ENCODE data around the gene PRM2. TPM values are rescaled to one million over a fixed set of nuclear protein-coding genes. Genes with fewer than 3 reads are reported as not detected.

PRM2 gene
- total and polyA plus RNA-seq, 3 experiments from 2014 or later = not detected

GRCh38 chr16:11274964-11275363 is 1.3 kb downstream of the PRM2 start:
- DNase-seq = no peak
- no peaks in the 10 kb centered on the region for H3K36me3 Mint-ChIP-seq
- no peaks in the 10 kb centered on the region for H3K9me3 Mint-ChIP-seq
- Histone ChIP-seq H3K4me1 (ENCODE audit: insufficient read depth, low read length) (no peaks in the 10 kb centered on the region), H3K27me3 (ENCODE audit: insufficient read depth, low read length, poor library complexity, severe bottlenecking) (no peaks in the 10 kb centered on the region), H3K9me3 (ENCODE audit: low read length) (no peaks in the 10 kb centered on the region), H3K4me3 (ENCODE audit: low read length) (no peak overlapping the region), H3K36me3 (ENCODE audit: insufficient read depth, low read length) (no peaks in the 10 kb centered on the region), H3K27ac (ENCODE audit: low read depth, low read length) (no peak overlapping the region)
- H3K4me1 Mint-ChIP-seq = no peaks in the 10 kb centered on the region
- POLR2A ChIA-PET = no interaction called here
- peaks cover 5 to 6% of the 10 kb centered on the region in 2 donors for H3K27me3 Mint-ChIP-seq
- CTCF ChIA-PET = no interaction called here
- H3K27ac Mint-ChIP-seq = no peak overlapping the region
- no peak overlapping the region for H3K4me3 Mint-ChIP-seq

GRCh38 chr16:11273721-11274324 is 2.5 kb downstream of the PRM2 start:
- Histone ChIP-seq H3K9me3 (ENCODE audit: low read length) (no peaks in the 10 kb centered on the region), H3K36me3 (ENCODE audit: insufficient read depth, low read length) (no peaks in the 10 kb centered on the region), H3K27ac (ENCODE audit: low read depth, low read length) (no peak overlapping the region), H3K4me3 (ENCODE audit: low read length) (no peak overlapping the region), H3K27me3 (ENCODE audit: insufficient read depth, low read length, poor library complexity, severe bottlenecking) (no peaks in the 10 kb centered on the region), H3K4me1 (ENCODE audit: insufficient read depth, low read length) (no peaks in the 10 kb centered on the region)
- Mint-ChIP-seq H3K4me3 (no peak overlapping the region), H3K4me1 (no peaks in the 10 kb centered on the region), H3K27me3 (peaks cover 5 to 6% of the 10 kb centered on the region in 2 donors), H3K27ac (peak overlapping the region in 1 of 8 donors; percentile 29), H3K36me3 (no peaks in the 10 kb centered on the region), H3K9me3 (no peaks in the 10 kb centered on the region)
- ChIA-PET CTCF (interaction anchor here (1.1 to 1.2 kb wide), 2 partner anchors 15 to 18 kb away, joined by 3 to 4 read pairs; partner anchors contain the start of gene SOCS1), POLR2A (no interaction called here)
- DNase-seq = no peak

GRCh38 chr16:11272921-11273720 is 3.2 kb downstream of the PRM2 start, which contains the start of gene PRM3:
TSS of gene PRM3 (minus strand) at chr16:11273629. CDS start at chr16:11273595, 34 bp downstream.
- peak within 1 kb of the TSS in 1 of 8 donors; percentile 29 for H3K27ac Mint-ChIP-seq
- no peak for DNase-seq
- Histone ChIP-seq H3K36me3 (ENCODE audit: insufficient read depth, low read length) (no peaks in the 10 kb centered on the region), H3K9me3 (ENCODE audit: low read length) (no peaks in the 10 kb centered on the region), H3K27me3 (ENCODE audit: insufficient read depth, low read length, poor library complexity, severe bottlenecking) (no peaks in the 10 kb centered on the region), H3K4me1 (ENCODE audit: insufficient read depth, low read length) (no peaks in the 10 kb centered on the region), H3K4me3 (ENCODE audit: low read length) (no peak within 1 kb of the TSS), H3K27ac (ENCODE audit: low read depth, low read length) (no peak within 1 kb of the TSS)
- CTCF ChIA-PET = interaction anchor here (1.1 to 1.6 kb wide), 4 partner anchors 11 to 309 kb away, joined by 3 to 6 read pairs (median 4); partner anchors contain the start of gene SOCS1
- H3K27me3 Mint-ChIP-seq = peaks cover 5 to 6% of the 10 kb centered on the region in 2 donors
- H3K4me1 Mint-ChIP-seq = no peaks in the 10 kb centered on the region
- POLR2A ChIA-PET = no interaction called here
- no peaks in the 10 kb centered on the region for H3K36me3 Mint-ChIP-seq
- no peaks in the 10 kb centered on the region for H3K9me3 Mint-ChIP-seq
- H3K4me3 Mint-ChIP-seq = no peak within 1 kb of the TSS

GRCh38 chr16:11272484-11272883 is 3.8 kb downstream of the PRM2 start:
- Histone ChIP-seq H3K36me3 (ENCODE audit: insufficient read depth, low read length) (no peaks in the 10 kb centered on the region), H3K9me3 (ENCODE audit: low read length) (no peaks in the 10 kb centered on the region), H3K27ac (ENCODE audit: low read depth, low read length) (no peak overlapping the region), H3K4me1 (ENCODE audit: insufficient read depth, low read length) (no peaks in the 10 kb centered on the region), H3K4me3 (ENCODE audit: low read length) (no peak overlapping the region), H3K27me3 (ENCODE audit: insufficient read depth, low read length, poor library complexity, severe bottlenecking) (no peaks in the 10 kb centered on the region)
- no peak overlapping the region for H3K4me3 Mint-ChIP-seq
- ChIA-PET POLR2A (no interaction called here), CTCF (interaction anchor here (1.4 to 1.6 kb wide), 2 partner anchors 10 to 308 kb away, joined by 3 to 6 read pairs; no protein-coding TSS in a partner anchor)
- no peaks in the 10 kb centered on the region for H3K9me3 Mint-ChIP-seq
- H3K36me3 Mint-ChIP-seq = no peaks in the 10 kb centered on the region
- DNase-seq = no peak
- H3K4me1 Mint-ChIP-seq = no peaks in the 10 kb centered on the region
- peaks cover 4 to 5% of the 10 kb centered on the region in 2 donors for H3K27me3 Mint-ChIP-seq
- no peak overlapping the region for H3K27ac Mint-ChIP-seq

GRCh38 chr16:11271610-11272009 is 4.7 kb downstream of the PRM2 start:
- Mint-ChIP-seq H3K27me3 (peaks cover 4 to 5% of the 10 kb centered on the region in 2 donors), H3K27ac (no peak overlapping the region), H3K9me3 (no peaks in the 10 kb centered on the region), H3K36me3 (no peaks in the 10 kb centered on the region), H3K4me1 (no peaks in the 10 kb centered on the region), H3K4me3 (no peak overlapping the region)
- Histone ChIP-seq H3K9me3 (ENCODE audit: low read length) (no peaks in the 10 kb centered on the region), H3K27me3 (ENCODE audit: insufficient read depth, low read length, poor library complexity, severe bottlenecking) (no peaks in the 10 kb centered on the region), H3K4me3 (ENCODE audit: low read length) (no peak overlapping the region), H3K4me1 (ENCODE audit: insufficient read depth, low read length) (no peaks in the 10 kb centered on the region), H3K27ac (ENCODE audit: low read depth, low read length) (no peak overlapping the region), H3K36me3 (ENCODE audit: insufficient read depth, low read length) (no peaks in the 10 kb centered on the region)
- ChIA-PET CTCF (interaction anchor here (1.4 to 1.6 kb wide), 2 partner anchors 9 to 308 kb away, joined by 3 to 6 read pairs; no protein-coding TSS in a partner anchor), POLR2A (no interaction called here)
- no peak for DNase-seq

GRCh38 chr16:11270602-11271162 is 5.6 kb downstream of the PRM2 start:
- H3K27me3 Mint-ChIP-seq = peaks cover 5 to 6% of the 10 kb centered on the region in 2 donors
- no peak overlapping the region for H3K27ac Mint-ChIP-seq
- no peak overlapping the region for H3K4me3 ChIP-seq (ENCODE audit: low read length)
- H3K27ac ChIP-seq (ENCODE audit: low read depth, low read length) = no peak overlapping the region
- no peaks in the 10 kb centered on the region for H3K36me3 Mint-ChIP-seq
- no peak for DNase-seq
- no peaks in the 10 kb centered on the region for H3K36me3 ChIP-seq (ENCODE audit: insufficient read depth, low read length)
- H3K9me3 ChIP-seq (ENCODE audit: low read length) = no peaks in the 10 kb centered on the region
- ChIA-PET POLR2A (no interaction called here), CTCF (interaction anchor here (1.6 kb wide), 1 partner anchor 126 kb away, joined by 3 read pairs; no protein-coding TSS in a partner anchor)
- no peaks in the 10 kb centered on the region for H3K27me3 ChIP-seq (ENCODE audit: insufficient read depth, low read length, poor library complexity, severe bottlenecking)
- H3K4me3 Mint-ChIP-seq = no peak overlapping the region
- H3K4me1 ChIP-seq (ENCODE audit: insufficient read depth, low read length) = no peaks in the 10 kb centered on the region
- no peaks in the 10 kb centered on the region for H3K4me1 Mint-ChIP-seq
- no peaks in the 10 kb centered on the region for H3K9me3 Mint-ChIP-seq

GRCh38 chr16:11268921-11269375 is 7.3 kb downstream of the PRM2 start, which contains the start of gene TNP2:
TSS of gene TNP2 (minus strand) at chr16:11269325. CDS start at chr16:11269262, 63 bp downstream.
- Mint-ChIP-seq H3K4me3 (no peak within 1 kb of the TSS), H3K36me3 (no peaks in the 10 kb centered on the region), H3K9me3 (no peaks in the 10 kb centered on the region), H3K4me1 (peaks cover 4 to 8% (median 8%) of the 10 kb centered on the region in 3 donors), H3K27me3 (peaks cover 0 to 6% of the 10 kb centered on the region in 2 donors), H3K27ac (no peak within 1 kb of the TSS)
- no peak for DNase-seq
- Histone ChIP-seq H3K27ac (ENCODE audit: low read depth, low read length) (no peak within 1 kb of the TSS), H3K27me3 (ENCODE audit: insufficient read depth, low read length, poor library complexity, severe bottlenecking) (no peaks in the 10 kb centered on the region), H3K9me3 (ENCODE audit: low read length) (no peaks in the 10 kb centered on the region), H3K36me3 (ENCODE audit: insufficient read depth, low read length) (no peaks in the 10 kb centered on the region), H3K4me3 (ENCODE audit: low read length) (no peak within 1 kb of the TSS), H3K4me1 (ENCODE audit: insufficient read depth, low read length) (peaks cover 10% of the 10 kb centered on the region)
- ChIA-PET POLR2A (no interaction called here), CTCF (interaction anchor here (1.1 to 7.1 kb wide), 2 partner anchors 11 to 13 kb away, joined by 3 to 44 read pairs; partner anchors contain the start of gene SOCS1)
